Right lobe of liver (tissue), 6 donors: ENCODE measurements around the gene TCERG1. TPM values are rescaled to one million over a fixed set of nuclear protein-coding genes. Genes with fewer than 3 reads are reported as not detected.
A peak's percentile ranks its signal among the peaks of the same experiment; 100 is the strongest.

Experiments used
- ATAC-seq, 4 donors: fragments of 200-7000 bp; cut with Tn5 transposase; one replicate each; pipeline ENCODE4 v1.9.1; 2020; ENCODE audit warnings: mild to moderate bottlenecking in 4 of 4, moderate library complexity in 4 of 4
- DNase-seq, 3 donors: peaks; one replicate each; pipeline ENCODE4 v3.0.0-alpha.2; 2020
- H3K27ac ChIP-seq, 3 donors: fragments of 200-600 bp; one replicate each; pipeline ENCODE4 v1.8.0; 2022
- H3K27me3 ChIP-seq, 2 donors: fragments of 200-600 bp; one replicate each; pipeline ENCODE4 v1.8.0; 2022
- H3K36me3 ChIP-seq, 4 donors: fragments of 200-600 bp; sonication (generic) in 1 of 4; one replicate each; pipeline versions ENCODE4 v1.5.1 to v1.8.0; 2017 to 2022; ENCODE audit warnings: control low read depth in 1 of 4
- H3K4me1 ChIP-seq, 4 donors: fragments of 200-600 bp; sonication (generic) in 1 of 4; one replicate each; pipeline versions ENCODE4 v1.5.1 to v1.8.0; 2017 to 2022; ENCODE audit warnings: control low read depth in 1 of 4
- H3K4me3 ChIP-seq, 3 donors: fragments of 200-600 bp; one replicate each; pipeline ENCODE4 v1.8.0; 2022
- H3K9me3 ChIP-seq, 4 donors: fragments of 200-600 bp; sonication (generic) in 1 of 4; one replicate each; pipeline versions ENCODE4 v1.5.1 to v1.8.0; 2017 to 2022; ENCODE audit warnings: control low read depth in 1 of 4
- CTCF ChIP-seq, 4 donors: fragments of 200-600 bp in 3 of 4; fragments of 450-650 bp in 1 of 4; IDR thresholded peaks; one replicate each; pipeline versions ENCODE4 v1.5.1 to v1.8.0; 2016 to 2022; ENCODE audit warnings: antibody characterized with exemption in 4 of 4, mild to moderate bottlenecking in 2 of 4
- POLR2A ChIP-seq: fragments of 450-650 bp; IDR thresholded peaks from one replicate; pipeline ENCODE4 v1.6.1; 2017; ENCODE audit warnings: antibody characterized with exemption, mild to moderate bottlenecking
- WGBS: methylation state at CpG from one replicate; pipeline ENCODE4 v1.1.6; 2018; ENCODE audit warnings: low coverage, low lambda C conversion rate; ENCODE audit not compliant: insufficient coverage; ENCODE audit errors: missing lambda C conversion rate; 5-methylcytosine and 5-hydroxymethylcytosine counted together
- intact Hi-C, 2 donors: fragments of 100-400 bp; cut with DNase I; formaldehyde crosslinking; loops; one replicate each; pipeline versions ENCODE4 v1.11.2 to v1.14.1; 2022
- total RNA-seq, 6 experiments: library from RNA; depleted of rRNA in 2 of 6; stranded (reverse); fragments of >200 nt in 2 of 6; fragmentation: NEBNext Ultra II Directional in 3 of 6; extraction: Animal tissue kit (Norgen Biotek cat#: 25700) in 3 of 6; gene quantifications; one replicate each; pipeline versions ENCODE4 v1.1.0 to v1.2.4, GENCODE V29; 2016 to 2023
- donor health status: DM: no; HTN: yes; CAD: no.
- donor health status: DM: no; HTN: no; CAD: no.
- donor health status: DM: no; HTN: no; CAD: no.
- donor health status: DM: no; HTN: yes; CAD: no.
- donor health status: DM: no; HTN: yes; CAD: no.

Gene TCERG1
- total RNA-seq, 6 experiments from 2014 or later, result 9.7 to 27.4 (median 18.4) TPM

- 33% methylated on average over 3 of the region's 8 CpGs for WGBS
- intact Hi-C loops, result no loop called here
Measured at GRCh38 chr5:146521403-146522106, 74.4 kb downstream of the TCERG1 start.

GRCh38 chr5:146523698-146524097, 76.6 kb downstream of the TCERG1 start:
- no peak for ATAC-seq
- TF ChIP-seq POLR2A (no peak), CTCF (IDR thresholded peaks at IDR 0.05) (no peak)
- Histone ChIP-seq H3K4me1 (no peaks in the 10 kb centered on the region), H3K27ac (no peak overlapping the region), H3K27me3 (no peaks in the 10 kb centered on the region), H3K9me3 (no peaks in the 10 kb centered on the region), H3K36me3 (no peaks in the 10 kb centered on the region), H3K4me3 (no peak overlapping the region)
- intact Hi-C loops, result no loop called here
- no peak for DNase-seq
- 69% methylated on average over 3 of the region's 3 CpGs for WGBS

More at GRCh38 chr5:146521403-146522106, 74.4 kb downstream of the TCERG1 start:
- Histone ChIP-seq H3K9me3 (no peaks in the 10 kb centered on the region), H3K4me3 (no peak overlapping the region), H3K36me3 (no peaks in the 10 kb centered on the region), H3K27ac (no peak overlapping the region), H3K27me3 (no peaks in the 10 kb centered on the region), H3K4me1 (no peaks in the 10 kb centered on the region)
- no peak for TF ChIP-seq POLR2A
- TF ChIP-seq CTCF (IDR thresholded peaks at IDR 0.05), result no peak
- DNase-seq (no peak), ATAC-seq (no peak)

- no peak for ATAC-seq
- 46% methylated on average over 3 of the region's 3 CpGs for WGBS
- DNase-seq, result no peak
- H3K27me3 ChIP-seq, result no peaks in the 10 kb centered on the region
- no peaks in the 10 kb centered on the region for H3K4me1 ChIP-seq
- H3K9me3 ChIP-seq, result no peaks in the 10 kb centered on the region
- no peak overlapping the region for H3K27ac ChIP-seq
- TF ChIP-seq POLR2A (no peak), CTCF (IDR thresholded peaks at IDR 0.05) (no peak)
- no peaks in the 10 kb centered on the region for H3K36me3 ChIP-seq
- H3K4me3 ChIP-seq, result no peak overlapping the region
- intact Hi-C loops, result no loop called here
Measured at GRCh38 chr5:146527785-146528184, 80.7 kb downstream of the TCERG1 start.

GRCh38 chr5:146528236-146528635, 81.1 kb downstream of the TCERG1 start:
- H3K4me3 ChIP-seq, result no peak overlapping the region
- no peak for DNase-seq
- H3K27me3 ChIP-seq, result no peaks in the 10 kb centered on the region
- intact Hi-C loops, result no loop called here
- TF ChIP-seq POLR2A (no peak), CTCF (IDR thresholded peaks at IDR 0.05) (peak in 1 of 4 donors; percentile 3)
- 44% methylated on average over 4 of the region's 4 CpGs for WGBS
- no peaks in the 10 kb centered on the region for H3K36me3 ChIP-seq
- no peak overlapping the region for H3K27ac ChIP-seq
- H3K9me3 ChIP-seq, result no peaks in the 10 kb centered on the region
- no peak for ATAC-seq
- no peaks in the 10 kb centered on the region for H3K4me1 ChIP-seq
